GM21367 (cell line): ENCODE measurements around the gene OBSCN.

Experiments
- ATAC-seq: cut with Tn5 transposase; IDR thresholded peaks from one replicate; pipeline ENCODE4 v1.9.1; 2021; ENCODE audit not compliant: unreplicated experiment

OBSCN gene

DNA sequence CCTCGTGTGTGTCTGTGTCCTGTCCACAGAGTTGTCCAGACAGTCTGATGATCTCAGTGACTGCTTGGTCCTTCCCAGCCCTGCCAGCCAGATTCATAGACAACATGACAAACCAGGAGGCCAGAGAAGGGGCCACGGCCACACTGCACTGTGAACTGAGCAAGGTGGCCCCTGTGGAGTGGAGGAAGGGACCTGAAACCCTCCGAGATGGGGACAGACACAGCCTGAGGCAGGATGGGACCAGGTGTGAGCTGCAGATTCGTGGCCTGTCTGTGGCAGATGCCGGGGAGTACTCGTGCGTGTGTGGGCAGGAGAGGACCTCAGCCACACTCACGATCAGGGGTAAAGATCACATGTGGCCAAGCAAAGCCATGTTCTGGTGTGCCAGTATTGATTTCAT is 96.4 kb downstream of the OBSCN start:
- no peak for ATAC-seq

DNA sequence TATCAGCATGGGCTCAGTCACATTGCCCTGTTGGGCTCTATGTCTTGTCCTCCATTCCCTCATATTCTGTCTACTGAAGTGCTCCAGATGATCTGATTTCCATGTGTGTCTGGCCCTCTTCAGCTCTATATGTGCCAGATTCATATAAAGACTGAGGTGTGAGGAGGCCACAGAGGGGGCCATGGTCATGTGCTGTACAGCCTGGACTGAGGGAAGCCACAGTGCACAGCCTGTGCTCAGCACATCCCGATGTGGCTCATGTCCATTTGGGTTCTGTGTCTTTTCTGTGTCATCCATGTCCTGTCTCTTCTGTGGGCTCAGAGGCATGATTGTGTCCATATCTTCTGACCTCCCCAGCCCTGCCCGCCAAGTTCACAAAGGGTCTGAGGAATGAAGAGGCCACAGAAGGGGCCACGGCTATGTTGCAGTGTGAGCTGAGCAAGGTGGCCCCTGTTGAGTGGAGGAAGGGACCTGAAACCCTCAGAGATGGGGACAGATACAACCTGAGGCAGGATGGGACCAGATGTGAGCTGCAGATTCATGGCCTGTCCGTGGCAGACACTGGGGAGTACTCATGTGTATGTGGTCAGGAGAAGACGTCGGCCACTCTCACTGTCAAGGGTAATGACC is 97.0 kb downstream of the OBSCN start:
- ATAC-seq, result no peak

DNA sequence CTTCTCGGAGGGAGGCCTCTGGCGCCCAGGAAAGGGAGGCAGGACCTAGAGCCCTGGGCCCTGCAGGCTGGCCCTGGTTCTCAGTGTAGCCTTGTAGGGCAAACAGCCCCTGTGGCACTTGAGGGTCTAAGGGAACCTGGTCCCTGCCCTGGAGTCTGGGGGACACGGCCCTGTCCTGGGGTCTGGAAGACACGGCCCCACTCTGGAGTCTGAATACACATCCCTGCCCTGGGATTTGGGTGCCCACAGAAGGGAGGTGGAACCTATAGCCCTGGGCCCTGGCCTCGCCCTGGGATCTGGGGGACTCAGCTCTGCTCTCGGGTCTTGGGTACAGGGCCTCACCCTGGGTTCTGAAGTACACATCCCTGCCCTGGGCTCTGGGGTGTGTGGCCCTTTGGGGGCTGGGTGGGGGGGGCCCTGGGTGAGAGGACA is 97.9 kb downstream of the OBSCN start:
- no peak for ATAC-seq

DNA sequence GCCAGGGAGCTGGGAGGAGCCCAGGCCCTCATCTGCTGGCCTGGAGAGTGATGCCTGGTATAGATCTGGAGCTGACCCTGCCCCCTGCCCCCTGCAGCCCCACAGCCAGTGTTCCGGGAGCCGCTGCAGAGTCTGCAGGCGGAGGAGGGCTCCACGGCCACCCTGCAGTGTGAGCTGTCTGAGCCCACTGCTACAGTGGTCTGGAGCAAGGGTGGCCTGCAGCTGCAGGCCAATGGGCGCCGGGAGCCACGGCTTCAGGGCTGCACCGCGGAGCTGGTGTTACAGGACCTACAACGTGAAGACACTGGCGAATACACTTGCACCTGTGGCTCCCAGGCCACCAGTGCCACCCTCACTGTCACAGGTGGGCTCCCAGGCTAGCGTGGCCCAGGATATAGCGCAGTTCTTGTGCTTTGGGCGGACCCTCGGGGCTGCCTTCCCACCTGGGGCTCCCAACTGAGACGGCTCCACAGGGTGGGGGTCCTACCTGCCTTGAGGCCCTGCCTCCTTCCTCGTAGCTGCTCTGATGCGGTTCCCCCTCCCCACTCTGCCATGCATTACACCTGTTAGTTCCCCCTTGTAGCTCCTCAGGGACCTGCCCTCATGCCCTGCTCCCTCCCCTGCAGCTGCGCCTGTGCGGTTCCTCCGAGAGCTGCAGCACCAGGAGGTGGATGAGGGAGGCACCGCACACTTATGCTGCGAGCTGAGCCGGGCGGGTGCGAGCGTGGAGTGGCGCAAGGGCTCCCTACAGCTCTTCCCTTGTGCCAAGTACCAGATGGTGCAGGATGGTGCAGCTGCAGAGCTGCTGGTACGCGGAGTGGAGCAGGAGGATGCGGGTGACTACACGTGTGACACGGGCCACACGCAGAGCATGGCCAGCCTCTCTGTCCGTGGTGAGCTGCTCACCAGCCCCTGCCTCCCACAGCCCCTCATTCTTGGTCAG is 98.7 kb downstream of the OBSCN start:
- no peak for ATAC-seq

DNA sequence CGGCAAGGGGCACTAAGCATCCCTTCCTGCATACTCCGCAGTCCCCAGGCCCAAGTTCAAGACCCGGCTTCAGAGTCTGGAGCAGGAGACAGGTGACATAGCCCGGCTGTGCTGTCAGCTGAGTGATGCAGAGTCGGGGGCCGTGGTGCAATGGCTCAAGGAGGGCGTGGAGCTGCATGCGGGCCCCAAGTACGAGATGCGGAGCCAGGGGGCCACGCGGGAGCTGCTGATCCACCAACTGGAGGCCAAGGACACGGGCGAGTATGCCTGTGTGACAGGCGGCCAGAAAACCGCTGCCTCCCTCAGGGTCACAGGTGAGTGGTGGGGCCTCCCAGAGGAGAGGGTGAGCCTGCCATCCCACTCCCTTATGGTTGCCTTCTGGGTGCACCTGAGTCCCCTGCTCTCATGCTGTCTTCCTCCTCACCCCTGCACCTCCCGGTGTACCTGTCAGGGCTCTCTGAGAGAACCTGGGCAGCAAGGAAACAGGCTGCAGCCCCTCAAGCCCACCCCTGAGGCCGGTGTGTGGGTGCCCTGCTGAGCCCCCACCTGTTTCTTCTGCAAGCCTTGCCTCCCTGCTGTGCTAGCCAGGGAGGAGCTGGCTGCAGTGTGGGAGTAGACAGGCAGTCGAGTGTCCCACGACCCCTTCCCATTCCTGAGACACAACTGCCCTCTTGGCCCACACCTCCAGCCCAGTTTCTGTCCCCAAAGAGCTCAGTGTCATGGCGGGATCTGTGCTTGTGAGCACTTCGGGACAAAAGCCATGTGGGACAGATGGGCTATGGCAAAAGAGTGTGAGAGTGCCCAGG is 99.6 kb downstream of the OBSCN start:
- ATAC-seq, result no peak

DNA sequence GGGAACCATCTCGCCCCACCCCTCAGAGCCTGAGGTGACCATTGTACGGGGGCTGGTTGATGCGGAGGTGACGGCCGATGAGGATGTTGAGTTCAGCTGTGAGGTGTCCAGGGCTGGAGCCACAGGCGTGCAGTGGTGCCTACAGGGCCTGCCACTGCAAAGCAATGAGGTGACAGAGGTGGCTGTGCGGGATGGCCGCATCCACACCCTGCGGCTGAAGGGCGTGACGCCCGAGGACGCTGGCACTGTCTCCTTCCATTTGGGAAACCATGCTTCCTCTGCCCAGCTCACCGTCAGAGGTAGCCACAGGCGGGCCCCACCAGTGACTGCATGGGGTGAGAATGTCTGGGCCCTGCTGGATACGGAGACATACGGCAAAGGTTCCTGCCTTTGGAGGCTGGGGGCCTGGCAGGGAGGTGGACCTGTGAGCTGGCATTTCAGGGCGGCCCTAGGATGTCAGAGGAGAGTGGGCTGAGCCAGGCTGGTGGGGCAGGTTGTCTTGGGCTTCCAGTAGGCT is 100.3 kb downstream of the OBSCN start:
- no peak for ATAC-seq

DNA sequence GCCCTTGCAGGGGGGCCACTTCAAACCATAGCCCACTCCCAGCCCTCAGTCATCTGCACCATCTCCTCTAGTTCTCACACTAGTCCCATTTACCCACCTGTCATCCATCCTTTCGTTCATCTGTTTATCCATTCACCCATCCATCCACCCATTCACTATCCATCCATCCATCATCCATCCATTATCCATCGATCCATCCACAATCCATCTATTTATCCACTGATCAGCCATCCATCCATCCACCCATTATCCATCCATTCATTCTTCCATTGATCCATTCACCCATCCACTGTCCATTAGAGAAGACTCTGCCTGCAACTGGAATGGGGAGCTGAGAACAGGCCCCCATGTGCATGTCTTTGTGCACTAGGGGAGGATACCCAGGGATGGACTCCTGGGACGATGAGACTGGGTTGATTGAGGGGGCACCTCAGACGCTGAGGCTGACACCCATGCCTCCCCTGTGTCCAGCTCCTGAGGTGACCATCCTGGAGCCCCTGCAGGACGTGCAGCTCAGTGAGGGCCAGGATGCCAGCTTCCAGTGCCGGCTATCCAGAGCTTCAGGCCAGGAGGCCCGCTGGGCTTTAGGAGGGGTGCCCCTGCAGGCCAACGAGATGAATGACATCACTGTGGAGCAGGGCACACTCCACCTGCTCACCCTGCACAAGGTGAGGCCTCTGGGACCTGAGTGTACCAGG is 100.9 kb downstream of the OBSCN start:
- no peak for ATAC-seq

DNA sequence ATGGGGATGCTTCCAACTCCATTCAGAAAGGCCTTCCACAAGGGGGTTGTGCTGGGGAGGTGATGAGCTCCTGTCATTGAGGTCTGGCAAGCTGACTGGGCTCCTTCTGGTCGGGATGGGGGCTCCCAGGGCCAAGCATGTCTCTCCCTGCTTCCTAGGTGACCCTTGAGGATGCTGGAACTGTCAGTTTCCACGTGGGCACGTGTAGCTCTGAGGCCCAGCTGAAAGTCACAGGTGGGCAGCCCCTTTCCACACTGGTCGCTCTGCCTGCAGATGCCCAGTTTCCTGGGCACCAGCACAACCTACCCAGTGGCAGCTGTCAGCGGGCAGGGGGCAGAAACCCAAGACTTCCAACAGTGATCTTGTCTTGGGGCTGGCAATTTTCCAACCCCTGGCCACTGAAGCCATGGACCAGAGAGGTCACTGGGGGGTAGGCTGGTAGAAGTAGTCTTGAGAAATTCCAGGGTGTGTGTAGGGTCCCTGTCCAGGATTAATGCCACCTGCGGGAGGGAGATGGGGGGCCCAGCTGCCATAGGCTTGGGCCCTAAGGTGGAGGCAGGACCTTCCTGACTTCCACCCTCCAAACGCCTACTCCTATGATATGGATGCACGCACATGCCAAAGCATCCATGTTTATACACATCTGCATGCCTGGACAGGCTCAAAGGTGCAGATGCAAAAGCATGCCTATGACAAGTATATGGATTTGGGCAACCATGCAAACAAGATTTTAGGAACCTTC is 101.7 kb downstream of the OBSCN start:
- no peak for ATAC-seq

DNA sequence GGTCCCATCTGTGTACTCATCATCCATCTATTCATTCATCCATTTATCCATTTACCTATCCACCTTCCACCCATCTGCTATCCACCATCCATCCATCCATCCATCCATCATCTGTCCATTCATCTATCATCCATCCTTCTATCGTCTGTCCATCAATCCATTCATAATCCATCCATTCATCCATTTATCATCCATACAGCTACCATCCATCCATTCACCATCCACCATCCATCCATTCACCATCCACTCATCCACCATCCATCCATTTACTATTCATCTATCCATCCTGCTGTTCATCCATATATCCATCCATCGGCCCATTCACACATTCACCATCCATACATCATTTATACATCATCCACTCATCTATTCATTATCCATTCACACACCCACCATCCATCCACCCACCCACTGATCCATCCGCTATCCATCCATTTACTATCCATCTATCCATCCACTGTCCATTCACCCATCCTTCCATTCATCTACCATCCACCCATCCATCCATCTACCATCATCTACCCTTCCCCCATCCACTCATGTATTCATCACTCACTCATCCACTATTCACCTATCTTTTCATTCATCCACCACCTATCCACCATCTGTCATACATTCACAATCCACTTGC is 102.4 kb downstream of the OBSCN start:
- ATAC-seq, result no peak

DNA sequence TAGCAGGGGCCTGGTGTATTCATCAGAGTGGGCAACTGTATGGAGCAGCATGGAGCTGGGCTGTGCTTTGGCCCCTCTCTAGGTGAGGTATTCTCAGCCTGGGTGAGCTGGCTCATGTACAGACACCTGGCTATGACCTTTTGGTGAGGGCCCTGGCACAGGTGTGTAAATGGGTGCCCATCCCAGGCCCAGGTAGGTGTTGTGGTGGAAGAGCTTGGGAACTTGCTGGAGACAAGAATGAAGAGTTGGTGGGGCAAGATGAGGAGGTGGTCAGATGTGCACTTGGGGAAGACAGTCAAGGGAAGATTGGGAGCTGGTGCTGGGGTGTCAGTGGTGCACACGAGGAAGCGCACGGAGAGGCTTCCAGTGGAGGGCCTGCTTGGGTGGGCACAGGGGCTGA is 103.2 kb downstream of the OBSCN start:
- ATAC-seq, result no peak

DNA sequence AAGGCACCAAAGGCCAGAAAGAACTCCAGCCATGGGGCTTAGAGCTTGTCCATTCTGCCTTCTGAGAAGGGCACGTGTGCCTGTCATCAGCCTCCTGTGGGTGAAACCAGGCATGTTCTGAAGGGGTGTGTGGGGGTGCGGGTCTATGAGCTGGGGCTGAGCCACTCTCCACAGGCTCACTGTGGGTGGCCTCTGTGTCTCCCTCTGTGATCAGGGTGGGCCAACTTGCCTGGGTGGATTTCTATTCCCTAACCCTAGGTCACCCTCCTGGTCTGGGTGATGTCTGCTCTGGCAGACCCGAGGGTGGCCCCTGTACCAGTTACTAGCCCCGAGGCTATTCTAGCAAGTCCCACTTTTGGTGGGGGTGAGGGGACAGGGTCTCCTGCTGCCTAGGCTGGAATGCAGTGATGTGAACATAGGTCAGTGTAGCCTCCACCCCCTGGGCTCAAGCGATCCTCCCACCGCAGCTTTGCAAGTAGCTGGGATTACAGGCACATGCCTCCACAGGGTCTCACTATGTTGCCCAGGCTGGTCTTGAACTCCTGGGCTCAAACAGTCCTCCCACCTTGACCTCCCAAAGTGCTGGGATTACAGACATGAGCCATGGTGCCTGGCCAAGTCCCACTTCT is 104.4 kb downstream of the OBSCN start:
- no peak for ATAC-seq

DNA sequence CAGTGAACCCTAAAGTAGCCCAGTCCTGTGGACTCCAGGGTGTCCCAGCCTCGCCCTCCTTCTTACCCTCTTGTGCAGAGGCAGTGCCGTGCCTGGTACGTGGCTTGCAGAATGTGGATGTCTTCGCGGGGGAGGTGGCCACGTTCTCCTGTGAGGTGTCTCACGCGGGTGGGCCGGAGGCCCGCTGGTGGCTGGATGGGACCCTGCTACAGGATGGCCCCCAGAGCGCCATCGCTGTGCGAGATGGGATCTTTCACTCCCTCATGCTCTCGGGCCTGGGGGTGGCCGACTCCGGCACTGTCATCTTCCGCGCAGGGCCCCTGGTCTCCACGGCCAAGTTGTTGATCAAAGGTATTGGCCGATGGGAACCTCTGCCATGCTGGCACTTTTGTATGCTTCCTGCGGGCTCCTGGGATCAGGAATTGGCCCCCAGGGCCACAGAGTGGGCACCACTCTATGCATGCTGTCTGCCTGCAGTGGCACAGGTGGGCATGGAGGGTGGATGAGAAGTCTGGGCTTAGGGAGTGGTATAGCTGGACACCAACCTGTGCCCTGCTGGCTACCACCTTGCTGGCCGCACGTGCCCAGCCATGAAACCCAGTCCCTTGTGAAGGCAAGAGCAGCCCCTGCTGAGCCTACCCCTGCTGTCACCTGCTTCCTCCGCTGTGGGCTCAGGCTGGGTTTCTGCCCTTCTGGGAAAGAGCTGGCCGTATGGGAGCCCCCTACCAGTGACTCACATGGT is 105.9 kb downstream of the OBSCN start:
- no peak for ATAC-seq

DNA sequence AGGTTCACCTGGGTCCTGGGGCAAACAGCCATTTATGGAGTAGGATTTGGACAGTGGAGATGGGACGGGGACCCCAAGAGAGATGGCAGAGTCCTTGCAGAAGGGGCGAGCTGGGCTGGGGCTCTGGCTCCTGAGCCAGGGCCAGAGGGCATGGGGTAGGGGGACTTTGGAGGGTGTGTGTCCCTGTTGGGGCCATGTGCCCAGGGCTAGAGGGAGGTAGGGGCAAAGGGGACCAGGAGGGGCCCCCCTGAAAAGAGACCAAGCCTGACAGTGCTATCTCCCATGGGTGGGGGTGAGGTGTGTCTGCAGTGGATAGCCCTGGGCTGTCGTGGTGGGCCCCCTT is 106.4 kb downstream of the OBSCN start:
- ATAC-seq, result no peak

DNA sequence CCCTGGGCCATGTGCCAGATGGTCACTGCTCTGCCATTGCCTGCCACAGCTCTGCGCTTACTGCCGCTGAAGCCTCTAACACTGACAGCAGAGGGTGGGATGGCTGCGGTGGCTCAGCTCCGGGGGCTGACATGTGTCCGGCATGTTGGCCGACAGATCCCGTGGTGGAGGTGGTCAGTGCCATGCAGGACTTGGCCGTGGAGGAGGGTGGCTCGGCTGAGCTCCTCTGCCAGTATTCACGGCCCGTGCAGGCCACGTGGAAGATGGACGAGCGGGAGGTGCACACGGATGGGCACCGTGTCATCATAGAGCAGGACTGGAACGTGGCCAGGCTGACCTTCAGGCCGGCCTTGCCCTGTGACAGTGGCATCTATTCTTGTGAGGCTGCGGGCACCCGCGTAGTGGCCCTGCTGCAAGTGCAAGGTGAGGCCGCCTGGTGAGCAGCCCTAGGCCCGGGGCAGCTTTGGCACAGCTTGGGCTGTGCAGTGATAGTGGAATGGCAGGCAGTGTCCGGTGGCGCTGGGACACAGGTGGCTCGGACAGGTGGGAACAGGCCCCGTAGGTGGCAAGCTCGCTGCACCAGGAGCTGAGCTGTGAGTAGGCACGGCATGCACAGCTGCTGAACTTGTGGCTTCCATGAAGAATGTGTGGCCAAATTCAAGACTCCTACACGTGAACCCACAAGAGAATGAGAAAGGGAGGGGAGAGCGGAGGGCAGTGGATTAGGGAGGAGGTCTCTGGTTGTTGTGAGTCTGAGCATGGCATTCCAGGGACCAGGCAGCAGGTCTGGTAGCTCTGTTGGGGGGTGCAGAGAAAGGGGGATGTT is 107.0 kb downstream of the OBSCN start:
- no peak for ATAC-seq

DNA sequence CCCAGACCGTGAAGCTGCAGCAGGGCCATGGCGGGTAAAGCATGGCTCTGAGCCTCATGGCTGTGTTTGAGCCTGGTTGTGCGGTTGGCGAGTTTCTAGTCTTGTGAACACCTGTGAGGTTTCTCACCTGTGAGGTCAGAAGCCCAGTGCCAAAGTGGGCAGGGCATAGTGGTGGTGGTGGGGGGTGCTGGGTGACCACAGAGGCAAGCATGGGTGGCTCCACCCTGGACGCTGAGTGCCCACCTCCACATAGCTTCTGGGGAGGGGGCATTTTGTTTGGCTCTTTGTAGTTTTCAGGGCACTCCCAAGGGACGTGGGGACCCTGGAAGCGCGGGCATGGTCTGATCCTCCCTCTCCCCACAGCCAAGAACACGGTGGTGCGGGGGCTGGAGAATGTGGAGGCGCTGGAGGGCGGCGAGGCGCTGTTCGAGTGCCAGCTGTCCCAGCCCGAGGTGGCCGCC is 107.7 kb downstream of the OBSCN start:
- no peak for ATAC-seq

DNA sequence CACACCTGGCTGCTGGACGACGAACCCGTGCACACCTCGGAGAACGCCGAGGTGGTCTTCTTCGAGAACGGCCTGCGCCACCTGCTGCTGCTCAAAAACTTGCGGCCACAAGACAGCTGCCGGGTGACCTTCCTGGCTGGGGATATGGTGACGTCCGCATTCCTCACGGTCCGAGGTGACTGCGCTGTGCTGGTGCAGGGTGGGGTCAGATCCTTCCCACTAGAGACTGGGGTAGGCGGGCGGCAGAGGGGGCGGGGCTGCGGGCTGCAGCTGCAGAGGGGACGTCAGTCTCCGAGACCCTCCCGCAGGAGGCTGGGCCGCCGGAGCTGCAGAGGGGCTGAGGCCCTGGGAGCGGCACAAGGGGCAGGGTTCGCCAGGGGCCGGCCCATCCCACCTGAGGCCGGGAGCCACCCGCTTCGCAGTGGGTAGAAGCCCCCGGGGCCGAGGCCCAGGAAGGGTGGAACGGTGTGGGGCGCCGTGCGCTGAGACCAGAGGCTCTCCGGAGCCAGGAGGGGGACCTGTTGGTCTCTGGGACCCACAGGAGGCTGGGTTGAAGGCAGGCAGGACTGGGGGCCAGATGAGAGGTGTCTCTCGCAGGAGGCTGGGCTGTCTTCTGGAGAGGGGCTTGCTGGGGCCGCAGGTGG is 108.2 kb downstream of the OBSCN start:
- no peak for ATAC-seq
